Caco-2 (cell line): Measurements from ENCODE around the gene ATP5F1C. TPM values are rescaled to one million over a fixed set of nuclear protein-coding genes. Genes with fewer than 3 reads are reported as not detected.

Experiments
- BruUV-seq: library from RNA; stranded (reverse); fragments of 400-500 nt; replicated peaks from 2 replicates; lab custom pipeline; 2021; lab: Mats Ljungman, UMichigan
- CTCF ChIA-PET: fragments of 300-600 bp; sonication (Branson Sonifier 250); formaldehyde crosslinking; loops from one replicate; lab custom pipeline; 2022; ENCODE audit warnings: antibody characterized with exemption; lab: Charles Lee
- POLR2A ChIA-PET: fragments of 300-600 bp; sonication (Branson Sonifier 250); formaldehyde crosslinking; loops from one replicate; lab custom pipeline; 2022; ENCODE audit warnings: antibody characterized with exemption; lab: Charles Lee
- DNase-seq, 2 experiments: peaks; one replicate each; pipeline versions ENCODE4 v3.0.0 to v3.0.0-alpha.2; 2020 to 2022
- H3K27me3 ChIP-seq: replicated peaks from 2 replicates; pipeline ENCODE4 v1.6.0; 2011; ENCODE audit warnings: low read length; ENCODE audit not compliant: control insufficient read depth, insufficient read depth
- H3K36me3 ChIP-seq: 2 replicates; pipeline ENCODE4 v1.5.1; 2011; ENCODE audit warnings: low read length; ENCODE audit not compliant: control insufficient read depth, insufficient read depth
- H3K4me1 ChIP-seq: fragments of 250-450 bp; sonication (Bioruptor Pico); 2 replicates; pipeline ENCODE4 v1.5.1; 2020; ENCODE audit warnings: mild to moderate bottlenecking
- H3K4me3 ChIP-seq: 2 replicates; pipeline ENCODE4 v1.5.1; 2011; ENCODE audit warnings: low read depth, mild to moderate bottlenecking, control low read depth, low read length
- H3K9me3 ChIP-seq: fragments of 250-450 bp; sonication (Bioruptor Pico); 2 replicates; pipeline ENCODE4 v1.5.1; 2020; ENCODE audit warnings: mild to moderate bottlenecking, moderate library complexity
- H3K27ac Mint-ChIP-seq: one replicate; pipeline ENCODE4 v1.8.0; 2022; ENCODE audit warnings: mixed read lengths; ENCODE audit not compliant: unreplicated experiment
- H3K27me3 Mint-ChIP-seq: one replicate; pipeline ENCODE4 v1.8.0; 2022; ENCODE audit warnings: mixed read lengths; ENCODE audit not compliant: insufficient read depth, unreplicated experiment
- H3K36me3 Mint-ChIP-seq: one replicate; pipeline ENCODE4 v1.8.0; 2022; ENCODE audit warnings: mild to moderate bottlenecking, mixed read lengths; ENCODE audit not compliant: insufficient read depth, unreplicated experiment
- H3K4me1 Mint-ChIP-seq: one replicate; pipeline ENCODE4 v1.8.0; 2022; ENCODE audit warnings: low read depth, mixed read lengths; ENCODE audit not compliant: unreplicated experiment
- H3K4me3 Mint-ChIP-seq: one replicate; pipeline ENCODE4 v1.8.0; 2022; ENCODE audit warnings: mild to moderate bottlenecking, moderate library complexity, mixed read lengths; ENCODE audit not compliant: unreplicated experiment
- H3K9me3 Mint-ChIP-seq: one replicate; pipeline ENCODE4 v1.8.0; 2022; ENCODE audit warnings: mixed read lengths; ENCODE audit not compliant: unreplicated experiment
- intact Hi-C: fragments of 100-400 bp; cut with micrococcal nuclease; formaldehyde crosslinking; loops from one replicate; pipeline ENCODE4 v1.10.0; 2022; ENCODE audit not compliant: unreplicated experiment
- total RNA-seq: library from RNA; stranded (reverse); gene quantifications from 2 replicates; pipeline ENCODE4 v1.2.3, GENCODE V29; 2022
- TF ChIP-seq, protein P1 (sequence below), 2 experiments: fragments of 200-600 bp in 1 of 2; IDR thresholded peaks; 1 replicate in 1 of 2; 2 replicates in 1 of 2; pipeline versions ENCODE4 v1.5.1 to v1.8.0; 2011 to 2022; ENCODE audit warnings: antibody characterized with exemption in 1 of 2, control low read depth in 1 of 2, inconsistent platforms in 1 of 2, low read depth in 1 of 2, low read length in 1 of 2, mild to moderate bottlenecking in 1 of 2, moderate library complexity in 1 of 2; ENCODE audit not compliant: insufficient read depth in 1 of 2, severe bottlenecking in 1 of 2, unreplicated experiment in 1 of 2

ATP5F1C gene
- total RNA-seq, 1 experiment from 2014 or later: 568 TPM

DNA sequence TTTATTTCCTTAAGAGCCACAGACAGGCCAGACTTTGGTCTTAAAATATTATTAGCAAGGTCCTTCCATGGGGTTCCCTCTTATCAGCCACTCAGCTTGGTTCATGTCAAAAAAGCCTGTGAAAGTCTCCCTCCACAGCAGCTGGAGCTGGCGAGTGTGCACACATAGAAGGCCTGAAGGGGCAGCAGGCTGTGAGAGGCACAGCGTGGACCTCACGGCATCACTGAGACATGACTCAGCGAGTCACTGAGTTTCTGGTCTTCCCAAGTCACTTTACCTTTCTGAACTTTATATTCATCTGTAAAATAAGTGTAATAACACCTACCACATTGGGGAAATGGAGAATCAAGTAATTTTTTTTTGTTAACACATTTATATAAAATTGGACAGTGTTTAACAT is 39.0 kb downstream of the ATP5F1C start:
- Histone ChIP-seq H3K9me3 (no peaks in the 10 kb centered on the region), H3K4me1 (no peaks in the 10 kb centered on the region), H3K36me3 (peaks cover 2% of the 10 kb centered on the region), H3K27me3 (no peaks in the 10 kb centered on the region), H3K4me3 (no peak overlapping the region)
- intact Hi-C loops: no loop called here
- Mint-ChIP-seq H3K9me3 (no peaks in the 10 kb centered on the region), H3K27me3 (no peaks in the 10 kb centered on the region), H3K4me3 (no peak overlapping the region), H3K27ac (peak overlapping the region; percentile 80), H3K4me1 (peaks cover 18% of the 10 kb centered on the region), H3K36me3 (peaks cover 48% of the 10 kb centered on the region)
- CTCF ChIA-PET: no interaction called here
- DNase-seq: peak; percentile 52 to 62
- no TSS peak for BruUV-seq
- POLR2A ChIA-PET: no interaction called here
- TF ChIP-seq, protein P1, sequence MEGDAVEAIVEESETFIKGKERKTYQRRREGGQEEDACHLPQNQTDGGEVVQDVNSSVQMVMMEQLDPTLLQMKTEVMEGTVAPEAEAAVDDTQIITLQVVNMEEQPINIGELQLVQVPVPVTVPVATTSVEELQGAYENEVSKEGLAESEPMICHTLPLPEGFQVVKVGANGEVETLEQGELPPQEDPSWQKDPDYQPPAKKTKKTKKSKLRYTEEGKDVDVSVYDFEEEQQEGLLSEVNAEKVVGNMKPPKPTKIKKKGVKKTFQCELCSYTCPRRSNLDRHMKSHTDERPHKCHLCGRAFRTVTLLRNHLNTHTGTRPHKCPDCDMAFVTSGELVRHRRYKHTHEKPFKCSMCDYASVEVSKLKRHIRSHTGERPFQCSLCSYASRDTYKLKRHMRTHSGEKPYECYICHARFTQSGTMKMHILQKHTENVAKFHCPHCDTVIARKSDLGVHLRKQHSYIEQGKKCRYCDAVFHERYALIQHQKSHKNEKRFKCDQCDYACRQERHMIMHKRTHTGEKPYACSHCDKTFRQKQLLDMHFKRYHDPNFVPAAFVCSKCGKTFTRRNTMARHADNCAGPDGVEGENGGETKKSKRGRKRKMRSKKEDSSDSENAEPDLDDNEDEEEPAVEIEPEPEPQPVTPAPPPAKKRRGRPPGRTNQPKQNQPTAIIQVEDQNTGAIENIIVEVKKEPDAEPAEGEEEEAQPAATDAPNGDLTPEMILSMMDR (IDR thresholded peaks at IDR 0.05; ENCODE audit: insufficient read depth in 1 of 2, low read depth in 1 of 2, low read length in 1 of 2, severe bottlenecking in 1 of 2, unreplicated experiment in 1 of 2): peak; percentile 19 to 33

DNA sequence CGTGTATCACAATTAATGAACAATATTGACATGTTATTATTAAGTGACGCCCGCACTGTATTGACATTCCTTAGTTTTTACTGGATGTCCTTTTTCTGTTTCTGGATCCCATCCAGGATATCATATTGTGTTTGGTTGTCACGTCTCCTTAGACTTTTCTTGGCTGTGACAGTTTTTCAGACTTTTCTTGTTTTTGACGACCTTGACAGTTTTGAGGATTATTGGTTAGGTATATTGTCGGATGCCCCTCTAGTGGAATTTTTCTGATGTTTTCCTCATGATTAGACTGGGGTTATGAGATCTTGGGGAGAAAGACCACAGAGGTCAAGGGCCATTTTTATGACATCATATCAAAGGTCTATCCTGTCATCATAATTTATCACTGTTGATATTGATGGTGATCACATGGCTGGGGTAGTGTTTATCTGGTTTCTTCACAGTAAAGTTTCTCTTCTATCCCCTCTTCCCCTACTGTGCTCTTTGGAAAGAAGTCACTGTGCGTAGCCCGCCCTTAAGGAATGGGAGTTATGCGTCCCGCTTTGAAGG is 41.4 kb downstream of the ATP5F1C start:
- Histone ChIP-seq H3K36me3 (no peaks in the 10 kb centered on the region; the same call in none of the 2 replicates), H3K27me3 (no peaks in the 10 kb centered on the region), H3K9me3 (no peaks in the 10 kb centered on the region), H3K4me1 (no peaks in the 10 kb centered on the region), H3K4me3 (no peak overlapping the region)
- ChIA-PET POLR2A (no interaction called here), CTCF (interaction anchor here (0.7 kb wide), 1 partner anchor 222 kb away, joined by 8 read pairs; no protein-coding TSS in a partner anchor)
- no peaks in the 10 kb centered on the region for H3K9me3 Mint-ChIP-seq
- peaks cover 47% of the 10 kb centered on the region for H3K36me3 Mint-ChIP-seq
- no peak overlapping the region for H3K4me3 Mint-ChIP-seq
- BruUV-seq: no TSS peak
- TF ChIP-seq, protein P1 (IDR thresholded peaks at IDR 0.05; ENCODE audit: insufficient read depth in 1 of 2, low read depth in 1 of 2, low read length in 1 of 2, severe bottlenecking in 1 of 2, unreplicated experiment in 1 of 2): no peak
- peak overlapping the region; percentile 44 for H3K27ac Mint-ChIP-seq
- no peaks in the 10 kb centered on the region for H3K27me3 Mint-ChIP-seq
- no peak for DNase-seq
- peaks cover 18% of the 10 kb centered on the region for H3K4me1 Mint-ChIP-seq
- intact Hi-C loops: no loop called here

DNA sequence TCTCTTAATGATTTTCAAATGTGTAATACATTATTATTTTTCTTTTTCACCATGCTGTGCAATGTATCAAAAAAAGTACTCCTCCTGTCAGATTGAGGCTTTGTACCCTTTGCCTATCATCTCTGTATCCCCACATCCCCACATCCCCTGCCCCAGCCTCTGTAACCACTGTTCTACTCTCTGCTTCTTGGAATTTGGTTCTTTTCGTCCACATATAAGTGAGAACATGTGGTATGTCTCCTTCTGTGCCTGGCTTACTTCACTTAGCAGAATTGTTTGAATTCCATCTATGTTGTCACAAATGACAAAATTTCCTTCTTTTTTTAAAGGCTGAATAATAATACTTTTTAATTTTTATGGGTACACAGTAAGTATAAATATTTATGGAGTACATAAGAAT is 44.1 kb downstream of the ATP5F1C start:
- DNase-seq: no peak
- POLR2A ChIA-PET: interaction anchor here (0.7 kb wide), 1 partner anchor 14 kb away, joined by 5 read pairs; no protein-coding TSS in a partner anchor
- Histone ChIP-seq H3K4me1 (no peaks in the 10 kb centered on the region), H3K36me3 (no peaks in the 10 kb centered on the region), H3K9me3 (no peaks in the 10 kb centered on the region), H3K4me3 (no peak overlapping the region), H3K27me3 (no peaks in the 10 kb centered on the region)
- H3K27me3 Mint-ChIP-seq: no peaks in the 10 kb centered on the region
- H3K36me3 Mint-ChIP-seq: peaks cover 33% of the 10 kb centered on the region
- BruUV-seq: no TSS peak
- no peak overlapping the region for H3K27ac Mint-ChIP-seq
- peaks cover 12% of the 10 kb centered on the region for H3K9me3 Mint-ChIP-seq
- intact Hi-C loops: no loop called here
- H3K4me3 Mint-ChIP-seq: no peak overlapping the region
- peaks cover 15% of the 10 kb centered on the region for H3K4me1 Mint-ChIP-seq
- TF ChIP-seq, protein P1 (IDR thresholded peaks at IDR 0.05; ENCODE audit: insufficient read depth in 1 of 2, low read depth in 1 of 2, low read length in 1 of 2, severe bottlenecking in 1 of 2, unreplicated experiment in 1 of 2): no peak
- CTCF ChIA-PET: no interaction called here
